OCI-LY1 (cell line): ENCODE data around the gene SSH2.

ENCODE experiments used
- EZH2 ChIP-seq: fragments of 200-600 bp; sonication (generic), shearing (Covaris generic); IDR thresholded peaks from 2 replicates; pipeline ENCODE4 v1.8.0; 2017; ENCODE audit warnings: borderline replicate concordance, mixed run types, mild to moderate bottlenecking, antibody characterized with exemption, low read length, moderate library complexity, mixed read lengths
- TF ChIP-seq, protein P1 (sequence below): fragments of 200-600 bp; sonication (generic), shearing (Covaris generic); IDR thresholded peaks from 2 replicates; pipeline ENCODE4 v1.5.1; 2017; ENCODE audit warnings: mild to moderate bottlenecking, antibody characterized with exemption, low read length, moderate library complexity, mixed read lengths

DNA sequence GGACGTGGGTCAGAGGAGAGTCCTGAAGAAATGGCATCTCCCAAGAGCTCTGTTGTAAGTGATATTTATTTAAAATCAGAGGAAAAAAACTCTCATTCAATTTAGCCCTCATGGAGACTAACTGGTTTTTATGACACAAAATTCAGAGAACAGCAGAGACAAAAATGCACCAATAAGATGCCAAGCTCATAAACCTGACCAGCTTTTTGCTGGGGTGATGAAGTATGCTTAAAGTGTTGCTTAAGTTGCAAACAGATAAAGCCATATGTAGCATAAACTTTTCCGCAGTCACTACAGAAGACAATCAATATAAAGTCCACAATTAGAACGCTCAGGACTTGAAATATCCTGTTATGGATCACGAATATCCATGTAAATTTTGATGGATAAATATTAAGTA lies 183.4 kb downstream of the SSH2 start:
- TF ChIP-seq, protein P1, sequence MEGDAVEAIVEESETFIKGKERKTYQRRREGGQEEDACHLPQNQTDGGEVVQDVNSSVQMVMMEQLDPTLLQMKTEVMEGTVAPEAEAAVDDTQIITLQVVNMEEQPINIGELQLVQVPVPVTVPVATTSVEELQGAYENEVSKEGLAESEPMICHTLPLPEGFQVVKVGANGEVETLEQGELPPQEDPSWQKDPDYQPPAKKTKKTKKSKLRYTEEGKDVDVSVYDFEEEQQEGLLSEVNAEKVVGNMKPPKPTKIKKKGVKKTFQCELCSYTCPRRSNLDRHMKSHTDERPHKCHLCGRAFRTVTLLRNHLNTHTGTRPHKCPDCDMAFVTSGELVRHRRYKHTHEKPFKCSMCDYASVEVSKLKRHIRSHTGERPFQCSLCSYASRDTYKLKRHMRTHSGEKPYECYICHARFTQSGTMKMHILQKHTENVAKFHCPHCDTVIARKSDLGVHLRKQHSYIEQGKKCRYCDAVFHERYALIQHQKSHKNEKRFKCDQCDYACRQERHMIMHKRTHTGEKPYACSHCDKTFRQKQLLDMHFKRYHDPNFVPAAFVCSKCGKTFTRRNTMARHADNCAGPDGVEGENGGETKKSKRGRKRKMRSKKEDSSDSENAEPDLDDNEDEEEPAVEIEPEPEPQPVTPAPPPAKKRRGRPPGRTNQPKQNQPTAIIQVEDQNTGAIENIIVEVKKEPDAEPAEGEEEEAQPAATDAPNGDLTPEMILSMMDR = no peak
- TF ChIP-seq EZH2 = no peak
